Measurements from ENCODE around the gene ERI3. TPM values are rescaled to one million over a fixed set of nuclear protein-coding genes. Genes with fewer than 3 reads are reported as not detected.
A peak's percentile ranks its signal among the peaks of the same experiment; 100 is the strongest.

ERI3 gene
- total and polyA plus RNA-seq, 9 of the 15 experiments (the other 6 are each of a cell fraction or from before 2014, with no cell fraction given) = 47.8 to 93.4 (median 67.2) TPM

GRCh38 chr1:44351289-44351688 is 3.8 kb downstream of the ERI3 start:
- no peak for TF ChIP-seq ZNF24 (IDR thresholded peaks at IDR 0.05)
- TF ChIP-seq CBFA2T2 (conservative IDR thresholded peaks at IDR 0.05) = no peak
- no peak for TF ChIP-seq POLR2H (tag; IDR thresholded peaks at IDR 0.05; ENCODE audit: low read depth)
- no peak for TF ChIP-seq ZNF224 (CRISPR knock-in tag; IDR thresholded peaks at IDR 0.05)
- TF ChIP-seq TCFL5 (CRISPR knock-in tag; conservative IDR thresholded peaks at IDR 0.05) = no peak
- no peak for TF ChIP-seq SAP30 (IDR thresholded peaks at IDR 0.05; ENCODE audit: borderline replicate concordance, insufficient read depth, low read depth, low read length, poor library complexity, severe bottlenecking)
- no peak for TF ChIP-seq FOXM1 (IDR thresholded peaks at IDR 0.05; ENCODE audit: low read depth)
- TF ChIP-seq FOXM1 (CRISPR knock-in tag; IDR thresholded peaks at IDR 0.05; ENCODE audit: low read depth) = no peak
- TF ChIP-seq ZBTB40 (IDR thresholded peaks at IDR 0.05) = peak; percentile 88
- TF ChIP-seq ZBTB40 (CRISPR knock-in tag; IDR thresholded peaks at IDR 0.05) = peak; percentile 77
- Histone ChIP-seq H3K9me3 (replicated peaks; ENCODE audit: control insufficient read depth, insufficient read depth, low read depth, low read length) (no peaks in the 10 kb centered on the region), H3K9ac (ENCODE audit: insufficient read depth in 1 of 2, low read depth in 2 of 2, low read length in 2 of 2) (no peak overlapping the region), H3K4me3 (no peak overlapping the region), H3K9me1 (ENCODE audit: control insufficient read depth, insufficient read depth, low read length) (no peaks in the 10 kb centered on the region), H3K36me3 (ENCODE audit: control insufficient read depth, insufficient read depth, low read length) (peaks cover 4% of the 10 kb centered on the region; the same call in 1 of the 3 replicates), H3K27me3 (ENCODE audit: control insufficient read depth in 2 of 2, insufficient read depth in 2 of 2, low read length in 2 of 2) (no peaks in the 10 kb centered on the region), H3K79me2 (ENCODE audit: control insufficient read depth, insufficient read depth, low read length) (peaks cover 39% of the 10 kb centered on the region), H2AFZ (ENCODE audit: low read depth, low read length) (no peak overlapping the region), H3K4me2 (ENCODE audit: insufficient read depth, low read length) (no peak overlapping the region), H3K4me1 (replicated peaks in 1 of 2; ENCODE audit: control insufficient read depth in 2 of 2, insufficient read depth in 2 of 2, low read length in 2 of 2) (peaks cover 16 to 36% of the 10 kb centered on the region in 2 experiments), H4K20me1 (replicated peaks; ENCODE audit: control insufficient read depth, insufficient read depth, low read length) (0 out of 2 replicates have a peak, but pooled peaks cover 10% of the 10 kb centered on the region), H3K27ac (ENCODE audit: extremely low read depth, low read depth, low read length) (no peak overlapping the region)
- ATAC-seq = no peak
- intact Hi-C loops (cut with micrococcal nuclease) = no loop called here
- POLR2A ChIA-PET = interaction anchor here (0.7 to 1.9 kb wide), 5 partner anchors 9 to 365 kb away, joined by 3 to 6 read pairs (median 4); no protein-coding TSS in a partner anchor
- BruUV-seq (replicated peaks) = no TSS peak
- FAIRE-seq = no peak
- in situ Hi-C loops (cut with MboI) = no loop called here
- DNase-seq (ENCODE audit: extremely low read depth in 1 of 4, low spot score in 3 of 4) = no peak
- WGBS (ENCODE audit: insufficient coverage, low coverage, missing lambda C conversion rate) = 92% methylated on average over 2 of the region's 2 CpGs
- CTCF ChIA-PET (ENCODE audit: low intra/inter-chr PET ratio) = no interaction called here
